GM19467 (cell line): ENCODE results near the gene CD93.

Source experiments
- ATAC-seq: cut with Tn5 transposase; IDR thresholded peaks from one replicate; pipeline ENCODE4 v1.9.1; 2021; ENCODE audit warnings: mild to moderate bottlenecking, moderate library complexity; ENCODE audit not compliant: unreplicated experiment

Gene CD93

DNA sequence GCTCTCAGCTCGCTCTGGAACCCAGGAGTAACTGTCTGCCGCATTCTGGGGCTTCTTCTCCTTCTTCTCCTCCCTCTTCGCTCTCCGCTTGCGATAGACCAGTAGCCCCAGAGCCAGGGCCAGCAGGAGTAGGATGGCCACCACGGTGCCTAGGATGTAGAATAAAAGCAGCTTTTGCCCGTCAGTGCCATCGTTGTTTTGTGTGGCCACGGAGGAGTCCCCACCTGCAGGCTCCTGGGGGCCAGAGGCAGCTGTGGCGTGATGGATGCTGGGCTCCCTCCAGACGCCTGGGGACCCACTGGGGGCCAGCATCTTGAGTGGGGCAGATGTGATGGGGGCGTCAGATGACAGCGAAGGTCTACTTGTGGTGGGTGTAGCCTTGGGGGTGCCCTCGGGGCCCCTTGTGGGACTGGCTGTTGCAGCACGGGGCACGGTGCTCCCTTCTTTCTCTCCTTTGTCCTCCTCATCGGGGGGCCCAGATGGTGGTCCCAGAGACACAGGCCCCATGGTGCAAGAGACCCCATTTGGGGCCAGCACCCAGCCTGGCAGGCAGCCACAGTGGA, 1.8 kb downstream of the CD93 start:
- ATAC-seq: no peak

DNA sequence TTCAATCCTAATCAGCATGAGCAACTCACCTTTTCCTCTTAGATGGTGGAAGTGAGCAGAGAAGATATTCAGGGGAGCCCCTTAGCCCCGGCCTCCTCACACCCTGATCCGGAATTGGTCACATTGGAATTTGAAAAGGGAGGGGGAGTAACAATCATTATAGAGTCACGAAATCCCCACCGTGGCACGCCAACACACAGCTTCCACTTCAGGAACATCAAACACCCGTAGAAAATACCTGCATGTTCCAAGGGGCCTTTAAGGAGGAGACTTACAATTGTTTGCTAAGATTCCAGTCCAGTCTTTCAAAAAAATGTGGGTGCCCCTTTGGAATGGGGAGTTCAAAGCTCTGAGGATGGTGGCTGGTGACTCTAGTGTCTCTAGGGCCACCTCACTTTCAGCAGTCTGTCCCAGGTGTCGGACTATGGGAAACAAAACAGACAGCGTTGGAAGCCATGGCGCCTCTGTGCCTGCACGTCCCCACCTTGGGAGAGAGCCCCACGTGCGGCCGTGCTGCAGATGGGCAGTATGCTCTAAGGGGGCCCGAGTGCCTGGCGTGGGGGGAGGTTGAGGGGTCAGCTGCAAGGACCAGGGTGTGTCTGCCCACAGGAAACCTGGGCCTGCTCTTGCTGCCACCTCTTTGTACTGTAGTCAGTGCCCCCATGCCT, 2.4 kb downstream of the CD93 start:
- ATAC-seq: no peak

DNA sequence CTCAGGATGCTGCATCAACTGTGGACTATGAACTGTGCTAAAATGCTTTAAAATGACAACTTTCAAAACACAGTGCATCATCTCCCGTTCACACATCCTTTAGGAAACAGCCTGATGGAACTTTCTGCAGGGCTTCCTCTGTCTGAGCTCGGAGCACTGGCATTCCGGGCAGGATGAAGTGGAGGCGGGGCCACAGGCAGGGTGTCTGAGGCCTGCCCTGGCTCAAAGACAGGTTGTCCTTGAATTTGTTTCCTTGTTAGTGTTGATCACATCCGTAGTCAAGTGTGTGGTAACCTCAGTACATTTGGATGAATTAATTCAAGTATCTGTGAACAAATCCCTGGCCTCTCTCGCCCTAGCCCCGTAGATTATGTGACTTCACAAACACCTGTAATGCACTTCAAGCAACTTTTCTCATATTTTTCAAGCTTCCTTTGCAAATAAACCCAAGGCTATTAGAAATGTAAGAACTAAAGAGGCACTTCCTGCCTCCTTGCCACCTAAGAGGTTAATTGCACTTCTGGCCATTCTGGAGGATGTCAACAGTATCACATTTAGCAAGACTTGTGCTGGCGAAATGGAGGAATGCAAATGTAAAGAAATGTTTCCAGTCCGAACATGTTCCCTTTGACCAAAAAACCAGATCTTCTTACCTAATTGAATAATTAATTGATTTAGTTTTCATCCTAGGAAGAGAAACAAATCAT, 3.1 kb downstream of the CD93 start:
- no peak for ATAC-seq

DNA sequence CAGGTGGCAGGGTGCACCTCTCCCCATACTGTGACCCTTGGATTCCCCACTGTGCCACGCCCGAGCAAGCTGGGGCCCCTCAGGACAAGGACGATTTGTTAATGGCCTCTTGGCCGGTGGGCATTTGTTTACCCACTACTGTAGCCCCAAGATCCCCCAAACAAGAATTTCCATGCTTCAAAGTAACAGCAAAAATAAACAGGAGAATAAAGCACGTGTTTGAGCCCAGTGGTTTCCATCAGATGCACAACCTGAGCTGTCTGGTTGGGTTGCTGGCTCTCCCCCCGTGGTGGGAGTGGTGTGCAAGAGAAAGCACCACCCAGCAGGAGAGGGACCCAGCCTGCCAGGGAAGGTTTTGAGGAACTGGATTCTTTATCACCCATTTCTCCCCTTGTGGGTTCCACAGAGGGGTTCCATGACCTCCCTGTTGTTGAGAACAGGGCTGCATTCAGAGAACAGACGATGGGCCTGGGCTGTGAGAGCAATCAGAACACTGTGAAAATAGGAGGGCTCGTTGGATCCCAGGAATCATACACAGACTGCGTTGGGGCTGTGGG, 4.8 kb downstream of the CD93 start:
- no peak for ATAC-seq

DNA sequence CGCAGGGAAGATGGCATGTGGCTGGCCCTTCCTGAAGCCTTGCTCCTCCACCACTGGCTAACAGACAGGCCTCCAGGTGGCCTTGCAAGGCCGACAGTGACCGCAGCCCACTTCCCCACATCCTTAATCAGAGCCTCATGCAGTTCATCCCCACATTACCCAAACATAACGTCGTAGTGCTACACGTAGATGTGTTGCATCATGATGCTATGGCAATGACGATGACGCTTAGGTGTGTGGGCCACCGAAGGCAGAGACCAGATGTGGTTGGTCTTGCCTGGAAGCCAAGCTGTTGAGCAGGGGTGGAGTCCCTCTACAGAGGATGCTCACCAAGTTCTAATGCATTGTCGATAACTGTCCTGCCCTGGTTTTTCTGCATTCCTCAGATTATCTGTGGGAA, 5.6 kb downstream of the CD93 start:
- no peak for ATAC-seq

DNA sequence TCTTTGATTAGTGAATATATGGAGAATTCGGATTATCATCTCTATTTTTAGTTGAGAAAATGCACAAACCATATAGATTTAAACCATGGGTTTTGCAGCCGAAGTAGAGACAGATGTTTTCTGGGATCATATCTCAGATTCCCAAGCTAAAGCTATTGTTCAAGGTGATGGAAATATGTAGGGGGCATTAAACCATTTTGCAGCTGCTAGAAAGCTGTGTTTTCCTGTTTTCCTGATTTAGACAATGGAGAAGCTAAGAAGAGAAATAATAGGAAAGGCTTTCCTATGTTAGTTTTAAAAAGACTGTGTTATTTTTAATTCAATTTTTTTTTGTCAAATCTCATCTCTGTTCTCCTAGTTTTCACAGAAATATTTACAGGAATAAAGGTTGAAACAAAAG, 6.2 kb downstream of the CD93 start:
- ATAC-seq: no peak

DNA sequence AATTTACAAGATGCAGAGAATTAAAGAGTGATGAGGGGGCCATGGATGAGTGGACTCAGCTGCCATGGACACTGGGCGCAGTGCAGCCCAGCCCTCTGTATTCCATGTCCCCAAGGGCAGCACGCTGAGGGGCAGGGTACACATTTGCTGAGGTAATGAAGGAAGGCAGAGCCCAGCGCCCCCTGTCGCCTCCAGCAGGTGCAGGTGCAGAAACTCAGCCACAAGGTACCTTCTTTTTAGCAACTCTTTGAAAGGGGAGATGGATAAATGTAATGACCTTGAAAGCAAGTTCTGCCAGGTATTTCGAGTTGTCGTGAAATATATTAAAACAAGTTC, 7.1 kb downstream of the CD93 start:
- no peak for ATAC-seq

DNA sequence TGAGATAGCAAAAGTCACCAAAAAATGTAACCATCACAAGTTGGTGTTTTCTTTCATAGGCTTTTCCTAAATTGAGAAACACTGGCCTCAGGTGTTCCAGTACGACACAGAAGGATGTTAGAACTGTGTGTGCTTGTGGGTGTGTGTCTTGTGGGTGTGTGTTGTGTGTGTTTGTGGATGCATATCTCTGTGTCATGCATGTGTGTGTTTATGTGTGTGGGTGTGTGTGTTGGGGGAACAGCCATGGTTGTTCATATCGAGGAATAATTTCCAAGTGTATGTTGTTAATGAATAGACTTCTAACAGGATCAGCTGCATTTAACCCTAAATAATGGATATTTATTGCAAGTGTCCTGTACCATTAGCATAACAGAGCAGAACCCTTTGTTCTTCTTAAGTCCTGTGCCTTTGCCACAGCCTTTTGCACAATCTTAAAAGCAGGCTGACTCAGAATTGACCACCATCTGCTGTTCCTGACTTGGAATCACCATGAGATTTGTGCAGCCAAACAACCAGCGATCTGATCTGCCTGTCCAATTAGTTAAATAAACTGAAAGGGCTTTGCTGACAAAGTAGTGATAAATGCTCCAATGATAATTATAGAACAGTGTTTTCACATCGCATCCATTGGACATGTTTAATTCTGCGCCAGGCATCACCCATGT, 7.6 kb downstream of the CD93 start:
- ATAC-seq: no peak

DNA sequence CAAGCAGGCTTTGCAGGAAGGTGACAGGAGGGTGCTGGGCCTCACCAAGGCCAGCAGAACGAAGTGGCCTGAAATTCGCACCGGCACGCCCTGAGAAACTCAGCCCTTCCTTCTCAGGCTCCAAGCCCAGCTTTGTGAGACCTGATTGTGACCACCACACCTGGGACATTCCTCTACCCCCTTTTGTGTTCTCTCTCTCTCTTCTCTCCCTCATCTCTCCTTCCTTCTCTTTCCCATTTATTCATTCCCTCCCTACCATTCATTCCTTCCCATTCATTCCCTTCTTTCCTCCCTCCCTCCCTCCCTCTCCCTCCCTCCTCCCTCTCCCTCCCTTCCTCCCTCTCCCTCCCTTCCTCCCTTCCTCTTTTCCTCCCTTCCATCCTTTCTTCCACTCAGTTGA, 8.8 kb downstream of the CD93 start:
- ATAC-seq: no peak

DNA sequence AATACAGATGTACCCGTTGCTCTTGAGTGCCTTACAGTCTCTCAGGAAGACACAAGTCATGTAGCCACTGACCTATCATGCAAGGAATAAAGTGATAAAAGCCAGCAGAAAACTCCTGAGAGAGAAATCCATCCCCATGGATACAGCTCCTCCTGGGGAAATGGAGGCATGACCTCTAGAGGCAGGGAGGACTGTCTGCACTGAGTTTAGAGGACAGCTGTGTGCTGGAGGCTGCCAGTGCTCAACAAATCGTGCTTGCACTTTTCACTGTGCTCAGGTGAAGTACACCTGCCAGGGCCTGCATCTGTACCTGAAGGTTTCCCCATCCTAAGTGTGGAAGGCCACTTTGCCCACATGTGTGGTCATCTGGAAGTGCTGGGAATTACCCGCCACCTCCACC, 12.1 kb downstream of the CD93 start:
- ATAC-seq: no peak

DNA sequence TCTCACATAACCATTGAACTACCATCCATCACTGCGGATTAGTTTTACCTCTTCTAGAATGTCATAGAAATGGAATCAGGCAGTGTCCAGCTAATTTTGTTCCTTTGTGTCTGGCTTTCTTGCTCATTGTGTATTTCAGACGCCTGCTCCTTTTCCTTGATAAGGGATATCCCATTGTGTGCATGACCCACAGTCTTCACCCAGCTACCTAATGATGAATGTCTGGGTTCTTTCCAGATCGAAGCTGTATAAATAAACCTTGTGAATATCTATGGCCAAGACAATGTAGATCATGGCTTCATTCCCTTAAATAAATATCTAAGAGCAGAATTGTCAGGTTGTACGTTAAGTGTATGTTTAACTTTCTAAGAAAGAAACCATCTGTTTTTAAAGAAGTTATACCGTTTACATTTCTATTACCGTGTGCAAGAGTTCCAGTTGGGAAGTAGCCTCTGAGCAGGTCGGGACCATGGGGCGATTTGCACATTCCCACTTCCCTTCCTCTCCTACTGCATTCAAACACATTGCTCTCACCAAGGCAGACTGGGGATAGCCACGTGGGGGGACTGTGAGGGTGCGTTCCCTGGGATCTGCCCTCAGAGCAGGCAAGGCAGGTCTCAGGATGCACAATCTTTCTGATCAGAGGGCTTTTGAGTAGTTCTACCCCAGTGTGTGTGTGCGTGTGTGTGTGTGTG, 13.1 kb downstream of the CD93 start:
- no peak for ATAC-seq

DNA sequence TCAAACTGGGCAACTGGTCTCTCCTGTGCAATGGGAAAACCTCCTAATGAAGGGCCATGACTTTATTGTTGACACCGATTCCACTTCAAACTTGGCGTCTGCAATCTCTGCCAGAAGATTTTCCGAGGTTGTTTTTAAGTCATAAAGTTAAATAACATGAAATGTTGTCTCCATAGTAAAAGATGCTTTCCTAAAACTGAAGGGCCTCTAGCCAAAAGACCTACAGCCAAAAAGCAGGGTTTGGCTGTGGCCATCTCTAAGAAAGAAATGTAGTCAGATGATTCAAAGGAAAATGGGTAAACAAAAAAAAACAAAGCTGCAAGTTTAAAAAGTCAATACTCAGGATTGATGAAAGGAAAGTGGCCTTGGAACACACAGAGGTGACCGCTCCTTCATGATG, 14.1 kb downstream of the CD93 start:
- no peak for ATAC-seq

DNA sequence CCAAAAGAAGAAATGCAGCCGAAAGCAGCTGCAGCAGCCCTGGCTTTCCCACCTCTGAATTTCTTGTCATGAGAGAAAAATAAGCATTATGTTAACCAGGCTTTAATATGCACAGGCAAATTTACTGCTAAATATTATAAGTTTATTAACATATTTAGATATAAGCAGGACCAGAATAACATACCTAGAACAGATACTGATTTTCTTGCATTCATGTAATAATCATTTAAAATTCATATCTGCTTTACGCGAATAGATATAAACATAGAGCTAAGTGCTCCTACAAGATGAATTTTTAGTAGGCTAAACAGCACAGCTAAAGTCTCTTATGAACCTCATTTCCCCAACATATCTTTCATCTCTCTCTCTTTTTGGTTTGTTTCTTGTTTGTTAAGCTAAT, 14.7 kb downstream of the CD93 start:
- no peak for ATAC-seq

DNA sequence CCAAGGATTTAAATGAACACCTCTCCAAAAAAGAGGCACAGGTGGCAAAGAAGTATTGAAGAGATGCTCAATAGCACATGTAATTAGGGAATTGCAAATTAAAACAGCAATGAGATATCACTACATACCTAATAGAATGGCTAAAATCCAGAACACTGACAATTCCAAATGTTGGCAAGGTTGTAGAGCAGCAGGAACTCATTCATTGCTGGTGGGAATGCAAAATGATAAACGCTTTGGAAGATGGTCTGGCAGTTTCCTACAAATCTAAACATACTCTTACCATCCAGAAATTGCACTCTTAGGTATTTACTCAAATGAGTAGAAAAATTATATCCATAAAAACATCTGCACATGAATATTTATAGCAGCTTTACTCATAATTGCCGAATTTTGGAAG, 17.0 kb downstream of the CD93 start:
- ATAC-seq: no peak

DNA sequence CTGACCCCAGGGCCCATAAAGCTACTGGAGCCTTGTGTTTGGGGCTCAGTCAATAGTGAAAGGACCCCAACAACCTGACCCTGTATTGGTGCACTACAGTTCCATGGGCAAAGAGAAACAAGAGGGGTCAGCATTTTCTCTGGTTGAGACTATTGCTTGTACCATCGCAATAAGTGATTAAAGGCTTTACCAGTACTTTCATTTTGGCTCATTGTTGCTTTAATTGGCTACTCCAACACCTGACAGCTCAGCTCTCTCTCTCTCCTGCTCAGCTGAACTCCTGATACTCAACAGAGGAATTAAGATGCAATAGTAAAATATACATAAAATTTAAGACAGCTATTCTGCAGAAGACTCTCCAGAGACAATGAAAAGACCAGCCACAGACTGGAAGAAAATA, 17.8 kb downstream of the CD93 start:
- ATAC-seq: no peak

DNA sequence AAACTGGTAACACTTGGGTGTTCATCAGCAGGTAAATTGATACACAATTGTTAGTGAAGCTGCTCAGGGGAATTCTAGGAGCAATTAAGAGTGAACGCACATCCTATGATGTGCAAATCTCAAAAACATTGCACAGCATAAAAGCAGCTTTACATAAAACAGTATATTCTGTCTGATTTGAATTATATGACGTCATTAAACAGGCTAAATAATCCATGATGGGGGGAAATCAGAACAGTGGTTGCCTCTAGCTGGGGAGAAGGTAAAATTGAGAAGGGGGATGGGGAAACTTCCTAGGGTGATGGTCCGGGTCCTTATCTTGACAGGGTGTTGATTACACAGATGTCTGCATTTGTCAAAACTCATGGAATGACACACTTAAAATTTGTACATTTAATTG, 19.4 kb downstream of the CD93 start:
- ATAC-seq: no peak

DNA sequence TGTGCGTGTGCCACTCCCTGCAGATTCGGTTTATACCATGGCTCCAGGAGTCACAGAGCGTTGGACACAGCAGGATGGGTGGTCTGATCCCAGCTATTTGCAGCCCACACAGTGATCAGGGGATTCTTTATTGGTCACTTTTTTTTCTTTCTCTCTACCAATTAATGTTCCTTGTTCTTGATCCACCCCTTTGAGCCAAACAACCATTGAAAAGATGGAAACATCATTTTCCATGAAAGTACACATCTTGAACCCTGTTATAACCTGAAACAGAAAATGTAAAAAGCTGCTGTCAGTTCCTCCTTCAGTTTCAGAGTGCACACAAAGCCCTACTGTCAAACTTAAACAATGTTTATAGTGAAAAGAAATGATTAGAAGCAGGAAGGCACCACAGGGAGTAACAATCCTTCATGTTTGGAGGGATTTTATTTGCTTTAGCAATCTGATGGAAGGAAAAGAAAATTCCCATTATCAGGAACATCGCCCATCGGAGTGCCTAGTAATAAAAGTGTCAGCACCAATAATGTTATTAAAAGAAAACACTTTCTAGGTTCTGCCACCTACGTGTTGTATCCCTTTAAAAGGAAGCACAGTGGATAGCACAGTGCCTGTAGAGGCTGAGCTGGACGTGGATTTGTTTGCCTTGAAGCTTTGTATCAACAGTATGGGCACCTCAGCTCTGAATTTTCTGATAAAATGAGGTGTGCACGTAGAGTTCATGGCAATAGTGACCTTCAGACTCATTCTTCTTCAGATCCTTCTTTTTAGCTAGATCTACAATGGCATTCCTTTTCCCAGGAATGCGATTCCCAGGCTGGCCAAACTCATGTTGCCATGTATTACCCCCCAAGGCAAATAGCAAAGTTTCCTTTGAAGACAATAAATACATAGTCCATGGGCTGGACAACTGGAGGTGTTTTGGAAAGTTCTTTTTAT, 20.6 kb downstream of the CD93 start:
- ATAC-seq: no peak

DNA sequence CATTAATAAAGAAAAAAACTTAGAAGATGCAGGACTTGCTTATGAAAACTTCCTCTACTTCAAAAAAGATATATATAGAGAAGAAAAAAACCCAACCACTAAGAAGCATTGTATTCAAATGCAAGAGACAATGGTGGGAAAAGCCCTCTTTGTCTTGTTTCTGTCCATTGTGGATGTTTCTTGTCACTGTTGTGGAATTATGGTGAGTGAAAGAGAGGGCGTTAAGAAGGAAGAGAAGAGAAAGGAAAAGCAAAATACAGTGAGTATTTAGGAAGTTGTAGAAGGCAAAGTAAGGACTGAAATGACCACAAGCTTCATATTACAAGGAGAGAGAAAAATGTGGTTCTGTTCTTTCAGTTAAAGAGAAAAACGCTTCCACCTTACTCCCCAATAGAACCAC, 22.5 kb downstream of the CD93 start:
- ATAC-seq: no peak

DNA sequence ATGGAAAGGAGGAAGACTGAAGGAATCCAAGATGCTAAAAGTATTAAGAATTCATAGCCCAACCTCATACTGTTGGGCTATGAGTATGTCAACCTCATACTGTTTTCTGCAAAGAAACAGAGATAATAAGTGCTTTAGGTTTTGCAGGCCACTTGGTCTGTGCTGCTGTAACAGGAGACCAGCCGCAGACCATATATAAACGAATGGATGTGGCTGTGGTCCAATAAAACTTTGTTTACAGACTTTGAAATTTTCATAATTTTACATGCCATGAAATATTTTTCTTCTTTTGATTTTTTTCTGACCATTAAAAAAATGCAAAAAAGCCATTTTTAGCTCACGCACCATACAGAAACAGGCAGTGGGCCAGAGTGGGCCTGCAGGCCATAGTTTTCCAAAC, 23.0 kb downstream of the CD93 start:
- no peak for ATAC-seq

DNA sequence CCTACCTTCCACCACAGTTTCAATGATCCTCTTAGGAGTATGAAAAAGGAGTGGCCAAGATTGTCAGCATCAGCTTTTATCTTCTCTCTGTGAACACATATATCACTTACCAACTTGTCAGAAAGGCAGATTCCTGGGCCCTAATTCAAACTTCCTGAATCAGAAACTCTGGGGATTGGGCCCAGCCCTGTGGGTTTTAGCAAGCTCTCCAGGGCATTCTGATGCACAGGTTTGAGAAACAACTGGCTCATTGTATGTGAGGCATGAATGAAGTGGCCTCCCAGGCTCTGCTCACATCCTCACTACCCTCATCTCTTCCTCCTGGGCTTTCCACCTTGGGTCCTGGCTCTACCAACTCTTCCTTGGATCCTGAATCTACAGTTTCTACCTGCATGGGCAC, 23.5 kb downstream of the CD93 start:
- no peak for ATAC-seq
